Measurements from ENCODE around the gene UNC13C.

GRCh38 chr15:54256190-54256589 lies 277.9 kb downstream of the UNC13C start:
- TF ChIP-seq CTCF (IDR thresholded peaks at IDR 0.05) (no peak), POLR2A (IDR thresholded peaks at IDR 0.05) (no peak), EP300 (IDR thresholded peaks at IDR 0.05) (no peak)

Data from tibial nerve (tissue), 4 donors.